ENCODE results near the gene TMEM245. TPM values are rescaled to one million over a fixed set of nuclear protein-coding genes. Genes with fewer than 3 reads are reported as not detected.

Gene TMEM245
- total RNA-seq, 1 experiment from 2014 or later: 59.8 TPM

DNA sequence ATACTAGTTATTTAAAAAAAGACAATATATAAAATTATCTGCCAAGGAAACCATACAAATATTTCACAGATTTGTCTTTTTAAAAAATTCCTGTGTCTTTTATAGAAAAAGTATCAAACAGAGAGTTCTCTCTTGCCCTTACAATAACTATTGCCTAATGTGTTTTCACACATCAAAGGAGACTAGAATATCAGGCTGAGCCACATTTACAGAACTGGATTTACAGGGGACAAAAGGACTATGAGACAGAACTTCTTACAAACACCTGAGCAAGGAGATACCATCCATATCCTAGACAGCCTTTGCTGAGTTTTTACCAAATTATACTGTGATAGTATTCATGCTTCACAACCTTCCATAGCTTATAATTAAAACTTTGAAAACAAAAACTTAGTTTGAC lies 34.2 kb downstream of the TMEM245 start:
- intact Hi-C loops (cut with micrococcal nuclease; ENCODE audit: unreplicated experiment): no loop called here
- H3K4me3 ChIP-seq (ENCODE audit: low read depth, low read length, poor library complexity, severe bottlenecking): no peak overlapping the region
- no peak for DNase-seq (ENCODE audit: low spot score)
- peaks cover 39% of the 10 kb centered on the region for H3K36me3 ChIP-seq (ENCODE audit: insufficient read depth, low read length, poor library complexity, severe bottlenecking)
- H3K4me1 ChIP-seq (ENCODE audit: insufficient read depth, low read length, poor library complexity, severe bottlenecking): no peaks in the 10 kb centered on the region
- TF ChIP-seq, protein P1, sequence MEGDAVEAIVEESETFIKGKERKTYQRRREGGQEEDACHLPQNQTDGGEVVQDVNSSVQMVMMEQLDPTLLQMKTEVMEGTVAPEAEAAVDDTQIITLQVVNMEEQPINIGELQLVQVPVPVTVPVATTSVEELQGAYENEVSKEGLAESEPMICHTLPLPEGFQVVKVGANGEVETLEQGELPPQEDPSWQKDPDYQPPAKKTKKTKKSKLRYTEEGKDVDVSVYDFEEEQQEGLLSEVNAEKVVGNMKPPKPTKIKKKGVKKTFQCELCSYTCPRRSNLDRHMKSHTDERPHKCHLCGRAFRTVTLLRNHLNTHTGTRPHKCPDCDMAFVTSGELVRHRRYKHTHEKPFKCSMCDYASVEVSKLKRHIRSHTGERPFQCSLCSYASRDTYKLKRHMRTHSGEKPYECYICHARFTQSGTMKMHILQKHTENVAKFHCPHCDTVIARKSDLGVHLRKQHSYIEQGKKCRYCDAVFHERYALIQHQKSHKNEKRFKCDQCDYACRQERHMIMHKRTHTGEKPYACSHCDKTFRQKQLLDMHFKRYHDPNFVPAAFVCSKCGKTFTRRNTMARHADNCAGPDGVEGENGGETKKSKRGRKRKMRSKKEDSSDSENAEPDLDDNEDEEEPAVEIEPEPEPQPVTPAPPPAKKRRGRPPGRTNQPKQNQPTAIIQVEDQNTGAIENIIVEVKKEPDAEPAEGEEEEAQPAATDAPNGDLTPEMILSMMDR (conservative IDR thresholded peaks at IDR 0.05; ENCODE audit: low read depth, low read length): no peak
- TF ChIP-seq EZH2 (IDR thresholded peaks at IDR 0.05; ENCODE audit: borderline replicate concordance, low read depth, low read length, poor library complexity, severe bottlenecking): no peak
- H3K27me3 ChIP-seq (replicated peaks; ENCODE audit: insufficient read depth, low read depth, low read length, poor library complexity): no peaks in the 10 kb centered on the region
- H3K9me3 ChIP-seq (ENCODE audit: low read depth, low read length, poor library complexity, severe bottlenecking): no peaks in the 10 kb centered on the region
- no peak overlapping the region for H3K27ac ChIP-seq (ENCODE audit: low read depth, low read length, poor library complexity, severe bottlenecking)
- BruUV-seq (replicated peaks): no TSS peak
- CTCF ChIA-PET: no interaction called here
- POLR2A ChIA-PET (ENCODE audit: low non-redundant PET): no interaction called here

DNA sequence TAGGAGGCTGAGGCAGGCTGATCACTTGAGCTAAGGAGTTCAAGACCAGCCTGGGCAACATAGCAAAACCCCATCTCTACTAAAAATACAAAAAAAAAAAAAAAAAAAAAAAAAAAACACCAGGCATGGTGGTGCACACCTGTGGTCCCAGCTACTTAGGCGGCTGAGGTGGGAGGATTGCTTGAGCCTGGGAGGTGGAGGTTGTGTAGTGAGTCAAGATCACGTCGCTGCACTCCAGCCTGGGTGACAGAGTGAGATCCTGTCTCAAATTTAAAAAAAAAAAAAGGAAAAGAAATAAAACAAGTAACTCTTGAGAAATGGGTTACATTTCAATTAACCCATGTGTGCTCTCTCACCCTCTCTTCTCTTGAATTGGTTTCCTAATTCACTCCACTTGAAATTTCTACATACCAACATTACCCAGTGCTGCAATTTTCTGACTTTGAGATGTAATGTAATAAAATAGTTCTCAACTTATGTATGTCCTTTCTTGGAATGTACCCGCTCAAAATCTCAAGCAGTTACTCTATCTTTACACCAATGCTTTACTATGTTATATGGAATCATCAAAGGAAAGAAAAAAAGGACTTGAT lies 35.8 kb downstream of the TMEM245 start:
- DNase-seq (ENCODE audit: low spot score): no peak

GRCh38 chr9:109083141-109083540 lies 36.6 kb downstream of the TMEM245 start:
- intact Hi-C loops (cut with micrococcal nuclease; ENCODE audit: unreplicated experiment): no loop called here
- ChIA-PET CTCF (no interaction called here), POLR2A (ENCODE audit: low non-redundant PET) (no interaction called here)
- BruUV-seq (replicated peaks): no TSS peak
- H3K27ac ChIP-seq (ENCODE audit: low read depth, low read length, poor library complexity, severe bottlenecking): no peak overlapping the region
- H3K9me3 ChIP-seq (ENCODE audit: low read depth, low read length, poor library complexity, severe bottlenecking): no peaks in the 10 kb centered on the region
- no peak for DNase-seq (ENCODE audit: low spot score)
- H3K4me3 ChIP-seq (ENCODE audit: low read depth, low read length, poor library complexity, severe bottlenecking): no peak overlapping the region
- TF ChIP-seq, protein P1 (conservative IDR thresholded peaks at IDR 0.05; ENCODE audit: low read depth, low read length): no peak
- no peak for TF ChIP-seq EZH2 (IDR thresholded peaks at IDR 0.05; ENCODE audit: borderline replicate concordance, low read depth, low read length, poor library complexity, severe bottlenecking)
- no peaks in the 10 kb centered on the region for H3K4me1 ChIP-seq (ENCODE audit: insufficient read depth, low read length, poor library complexity, severe bottlenecking)
- no peaks in the 10 kb centered on the region for H3K27me3 ChIP-seq (replicated peaks; ENCODE audit: insufficient read depth, low read depth, low read length, poor library complexity)
- H3K36me3 ChIP-seq (ENCODE audit: insufficient read depth, low read length, poor library complexity, severe bottlenecking): peaks cover 53% of the 10 kb centered on the region

More for the DNA sequence above, 35.8 kb downstream of the TMEM245 start:
- no peak overlapping the region for H3K27ac ChIP-seq (ENCODE audit: low read depth, low read length, poor library complexity, severe bottlenecking)
- BruUV-seq (replicated peaks): no TSS peak
- no peaks in the 10 kb centered on the region for H3K9me3 ChIP-seq (ENCODE audit: low read depth, low read length, poor library complexity, severe bottlenecking)
- H3K27me3 ChIP-seq (replicated peaks; ENCODE audit: insufficient read depth, low read depth, low read length, poor library complexity): no peaks in the 10 kb centered on the region
- intact Hi-C loops (cut with micrococcal nuclease; ENCODE audit: unreplicated experiment): no loop called here
- no peaks in the 10 kb centered on the region for H3K4me1 ChIP-seq (ENCODE audit: insufficient read depth, low read length, poor library complexity, severe bottlenecking)
- peaks cover 46% of the 10 kb centered on the region for H3K36me3 ChIP-seq (ENCODE audit: insufficient read depth, low read length, poor library complexity, severe bottlenecking)
- TF ChIP-seq, protein P1 (conservative IDR thresholded peaks at IDR 0.05; ENCODE audit: low read depth, low read length): no peak
- no peak for TF ChIP-seq EZH2 (IDR thresholded peaks at IDR 0.05; ENCODE audit: borderline replicate concordance, low read depth, low read length, poor library complexity, severe bottlenecking)
- ChIA-PET CTCF (no interaction called here), POLR2A (ENCODE audit: low non-redundant PET) (no interaction called here)
- no peak overlapping the region for H3K4me3 ChIP-seq (ENCODE audit: low read depth, low read length, poor library complexity, severe bottlenecking)
